Stimulated activated CD8-positive, alpha-beta memory T cell treated with anti-CD3 and anti-CD28 coated beads, Interleukin-7, amount 100 ng/mL, for 24 hours (primary cell): Measurements from ENCODE around the gene PPM1N.

ENCODE experiments used
- DNase-seq: peaks from one replicate; pipeline ENCODE4 v3.0.0-alpha.2; 2020; ENCODE audit warnings: low read depth

Gene PPM1N

DNA sequence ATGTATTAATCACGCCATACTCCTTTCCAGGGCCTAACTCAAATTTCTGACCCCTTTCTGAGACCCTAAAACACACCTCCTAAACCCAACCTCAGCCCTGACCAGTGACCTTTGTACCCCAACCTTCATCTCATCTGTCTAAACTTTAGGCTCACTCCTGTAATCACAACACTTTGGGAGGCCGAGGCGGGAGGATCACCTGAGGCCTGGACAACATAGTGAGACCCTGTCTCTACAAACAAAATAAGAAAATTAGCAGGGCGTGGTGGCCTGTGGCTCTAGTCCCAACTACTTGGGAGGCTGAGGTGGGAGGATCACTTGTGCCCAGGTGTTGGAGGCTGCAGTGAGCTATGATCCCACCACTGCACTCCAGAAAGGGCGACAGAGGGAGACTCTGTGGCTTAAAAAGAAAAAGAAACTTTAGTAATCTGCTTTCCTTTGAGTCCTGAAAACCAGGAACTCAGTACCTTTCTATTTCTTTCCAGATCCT is 6.1 kb upstream of the PPM1N start:
- DNase-seq: no peak

DNA sequence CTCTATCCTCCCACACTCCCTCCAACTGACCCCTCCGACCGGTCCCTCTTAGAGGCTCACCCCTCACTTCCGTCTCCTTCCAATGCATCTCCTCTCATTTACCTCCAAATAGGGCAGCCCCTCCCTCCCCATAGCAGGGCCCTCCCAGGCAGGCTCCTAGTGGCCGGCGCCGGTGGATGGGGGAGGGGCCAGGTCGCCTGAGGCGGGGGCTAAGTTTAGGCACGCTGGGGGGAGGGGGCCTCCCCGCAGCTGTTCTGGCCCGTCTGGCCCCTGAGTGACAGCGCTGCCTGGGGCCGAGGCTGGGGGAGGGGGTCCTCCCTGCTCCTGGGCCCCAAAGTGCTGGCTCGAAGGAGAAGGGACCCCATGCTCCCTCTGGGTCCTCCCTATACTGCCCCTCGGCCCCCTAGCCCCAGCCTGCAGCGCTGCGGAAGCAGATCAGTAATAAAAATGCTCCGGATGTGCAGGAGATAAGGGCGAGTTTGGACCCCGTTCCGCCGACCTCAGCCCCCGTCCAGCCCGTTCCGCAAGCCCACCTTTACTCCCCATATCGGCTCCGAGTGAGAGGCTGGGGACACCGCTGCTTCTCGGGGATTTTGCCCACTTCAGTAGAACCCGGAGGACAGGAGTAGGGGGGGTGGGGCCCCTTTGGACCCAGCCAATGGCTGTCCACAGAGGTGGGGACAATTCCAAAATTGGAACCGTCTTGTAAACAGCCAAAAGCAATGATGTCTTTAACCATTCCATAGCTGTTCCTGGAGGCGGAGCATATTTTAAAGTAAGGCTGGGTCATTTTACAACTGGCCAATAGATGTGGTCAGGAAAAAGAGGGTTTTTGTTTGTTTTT is 5.4 kb upstream of the PPM1N start:
- DNase-seq: no peak

DNA sequence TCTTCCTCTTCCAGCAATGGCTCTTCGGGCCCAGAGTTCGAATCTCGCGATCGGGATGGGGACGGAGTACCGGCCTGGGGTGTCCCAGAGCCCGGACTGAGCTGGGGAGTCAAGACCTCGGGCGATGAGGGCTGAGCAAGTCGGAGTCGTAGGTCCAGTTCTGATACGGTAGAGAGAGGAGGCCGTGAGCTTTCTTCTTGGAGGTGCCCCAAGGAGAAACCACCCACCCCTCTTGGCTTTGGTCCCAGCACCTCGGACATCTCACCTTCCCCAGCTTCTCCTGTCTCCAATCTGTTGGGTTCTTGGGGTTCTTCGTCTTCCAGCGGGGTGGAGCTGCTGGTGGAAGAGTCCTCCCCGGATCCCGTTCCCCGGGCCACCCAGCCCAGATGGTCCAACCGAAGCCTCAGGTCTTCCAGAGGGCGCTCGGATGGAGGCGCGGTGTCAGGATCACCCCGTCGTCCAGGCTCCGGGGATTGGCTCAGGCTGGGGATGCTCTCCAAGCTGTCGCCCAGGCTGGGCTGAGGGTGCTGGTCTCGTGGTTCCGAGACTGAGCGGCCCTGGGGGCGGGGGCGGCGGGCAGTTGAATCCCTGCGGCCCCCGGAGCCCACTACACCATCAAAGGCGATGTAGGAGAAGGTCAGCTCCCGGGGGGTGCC is 3.9 kb upstream of the PPM1N start:
- DNase-seq: no peak

DNA sequence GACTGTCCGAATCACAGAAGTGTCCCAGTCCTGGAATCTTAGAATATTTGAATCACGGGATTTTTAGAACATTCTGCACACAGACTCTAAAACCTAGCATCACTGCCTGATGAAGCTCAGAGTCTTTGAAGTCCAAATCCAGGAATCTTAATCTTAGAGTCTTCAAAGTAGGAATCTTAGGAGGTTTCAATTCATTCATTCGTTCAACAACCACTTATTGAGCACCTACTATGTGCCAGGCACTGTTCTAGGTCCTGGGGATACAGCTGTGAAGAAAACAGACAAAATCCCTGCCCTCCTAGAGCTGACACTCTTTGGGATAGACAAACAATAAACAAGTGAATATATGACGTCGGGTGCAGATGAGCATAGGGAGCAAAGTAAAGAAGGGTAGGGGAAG is 3.1 kb upstream of the PPM1N start:
- DNase-seq: no peak

DNA sequence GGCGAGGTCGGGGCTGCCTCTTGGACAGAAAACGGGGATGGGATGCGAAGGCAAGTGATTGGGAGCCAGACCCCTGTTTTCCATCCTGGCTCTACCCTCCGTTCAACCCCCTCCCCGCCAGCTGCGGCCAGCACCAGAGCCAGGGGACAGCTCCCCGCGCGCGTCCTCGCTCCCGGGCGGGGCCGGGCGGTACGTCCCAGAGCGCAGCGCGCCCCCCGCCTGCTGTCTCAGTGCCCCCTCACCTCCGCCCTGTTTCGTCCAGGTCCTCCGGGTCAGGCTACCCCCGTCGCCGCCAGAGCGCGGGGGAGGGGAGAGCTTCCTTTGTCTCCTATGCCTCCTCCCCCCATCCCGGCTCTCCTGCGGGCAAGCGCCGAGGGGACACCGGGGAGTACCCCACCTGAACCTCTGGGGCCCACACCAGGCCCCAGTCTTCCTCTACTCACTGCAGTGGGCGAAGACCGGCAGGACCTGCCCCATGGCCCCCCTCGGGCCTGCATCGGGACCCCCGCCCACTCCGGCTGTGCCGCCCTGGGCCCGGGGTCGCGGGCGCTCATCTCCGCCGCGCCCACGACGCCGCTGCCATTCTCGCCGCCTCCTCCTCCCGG is 1.8 kb upstream of the PPM1N start:
- DNase-seq: no peak

DNA sequence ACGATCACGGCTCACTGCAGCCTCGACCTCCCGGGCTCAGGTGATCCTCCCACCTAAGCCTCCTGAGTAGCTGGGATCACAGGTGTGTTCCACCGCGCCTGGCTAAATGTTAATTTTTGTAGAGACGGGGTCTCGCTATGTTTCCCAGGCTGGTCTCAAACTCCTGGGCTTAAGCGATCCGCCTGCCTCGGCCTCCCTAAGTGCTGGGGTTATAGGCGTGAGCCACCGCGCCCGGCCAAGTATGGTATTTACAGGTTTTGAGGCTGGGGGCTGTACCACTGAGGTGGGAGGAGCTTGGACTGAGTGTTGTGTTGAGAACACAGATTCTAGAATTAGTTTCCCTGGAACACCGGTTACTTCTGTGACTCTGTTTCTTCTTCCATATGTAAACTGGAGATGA is 452 bp upstream of the PPM1N start:
- DNase-seq: no peak

DNA sequence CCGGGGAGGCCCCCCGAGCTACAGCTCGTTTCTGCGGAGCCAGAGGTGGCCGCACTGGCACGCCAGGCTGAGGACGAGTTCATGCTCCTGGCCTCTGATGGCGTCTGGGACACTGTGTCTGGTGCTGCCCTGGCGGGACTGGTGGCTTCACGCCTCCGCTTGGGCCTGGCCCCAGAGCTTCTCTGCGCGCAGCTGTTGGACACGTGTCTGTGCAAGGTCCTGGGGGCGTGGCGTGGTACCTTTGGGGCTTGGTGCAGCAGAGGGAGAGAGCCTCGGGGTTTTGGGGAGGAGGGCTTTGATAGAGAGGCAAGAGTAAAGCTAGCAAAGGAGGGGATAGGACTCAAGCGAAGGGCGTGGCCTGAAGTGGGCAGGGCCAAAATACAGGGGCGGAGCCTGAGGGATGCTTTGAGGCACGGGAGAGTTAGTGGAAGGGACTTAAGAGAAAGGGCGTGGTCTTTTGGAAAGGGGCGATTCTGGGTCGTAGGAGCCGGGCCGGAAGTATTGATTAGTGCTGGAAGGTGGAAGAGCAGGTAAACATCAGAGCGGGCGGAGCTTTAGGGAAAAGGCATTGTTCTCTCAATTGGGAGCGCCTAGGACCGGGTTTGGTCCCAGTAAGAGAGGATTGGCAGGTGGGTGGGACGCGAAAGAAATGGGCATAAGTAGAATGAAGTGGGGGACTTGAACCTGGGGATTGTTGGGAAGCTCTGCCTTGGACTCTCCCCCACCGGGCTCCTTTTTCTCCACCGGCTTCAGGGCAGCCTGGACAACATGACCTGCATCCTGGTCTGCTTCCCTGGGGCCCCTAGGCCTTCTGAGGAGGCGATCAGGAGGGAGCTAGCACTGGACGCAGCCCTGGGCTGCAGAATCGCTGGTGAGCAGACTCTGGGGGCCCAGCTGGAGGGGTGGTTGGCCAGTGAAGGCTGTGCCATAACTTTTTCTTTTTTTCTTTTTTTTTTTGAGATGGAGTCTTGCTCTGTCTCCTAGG is 1.2 kb downstream of the PPM1N start:
- DNase-seq: peak; percentile 55

DNA sequence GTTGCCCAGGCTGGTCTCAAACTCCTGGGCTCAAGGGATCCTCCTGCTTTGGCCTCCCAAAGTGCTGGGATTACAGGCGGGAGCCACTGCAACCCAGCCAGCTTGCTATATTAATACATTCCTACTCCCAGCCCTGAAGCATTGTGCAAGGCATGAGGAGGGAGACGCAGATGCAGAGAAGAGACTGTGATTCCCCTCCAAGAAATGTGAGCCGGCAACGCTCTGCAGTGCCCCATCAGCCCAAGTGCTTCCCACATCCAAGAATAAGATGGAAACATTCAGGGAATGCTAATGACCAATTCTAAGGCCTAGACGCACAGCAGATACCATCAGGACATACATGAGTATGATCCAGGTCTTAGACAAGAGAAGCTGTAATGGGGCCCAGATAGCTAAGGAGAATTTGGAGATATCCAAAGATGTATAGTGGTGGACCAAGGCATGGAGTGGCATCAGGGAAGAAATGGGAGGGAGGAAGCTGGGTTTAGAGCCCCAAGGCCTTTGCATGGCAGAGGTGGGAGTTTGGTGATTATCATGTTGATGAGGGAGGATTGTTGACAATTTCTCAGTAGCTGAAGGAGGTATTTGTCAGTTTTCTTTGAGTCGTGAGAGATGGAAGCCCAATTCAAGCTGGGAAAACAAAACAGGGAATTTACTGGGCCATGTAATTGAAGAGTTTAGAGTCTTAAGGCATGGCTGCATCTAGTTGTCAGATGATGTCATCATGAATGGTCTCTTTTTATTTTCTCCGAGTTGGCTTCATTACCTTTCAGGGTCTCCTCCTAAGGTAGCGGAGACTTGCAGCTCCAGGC is 2.9 kb downstream of the PPM1N start:
- DNase-seq: no peak

DNA sequence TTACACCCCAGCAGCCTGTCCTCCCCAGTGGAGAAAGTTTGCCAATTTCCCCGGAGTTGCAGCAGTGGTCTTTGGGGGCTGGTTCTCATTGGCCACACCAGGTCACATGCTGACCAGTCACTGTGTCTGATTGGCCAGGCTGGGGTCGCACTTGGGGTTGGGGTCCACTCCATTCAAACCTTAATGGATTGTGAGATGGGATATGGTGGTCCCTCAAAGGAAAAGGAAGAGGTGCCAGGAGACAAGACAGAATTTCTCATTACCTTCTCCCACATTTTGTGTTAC is 3.4 kb downstream of the PPM1N start:
- no peak for DNase-seq

DNA sequence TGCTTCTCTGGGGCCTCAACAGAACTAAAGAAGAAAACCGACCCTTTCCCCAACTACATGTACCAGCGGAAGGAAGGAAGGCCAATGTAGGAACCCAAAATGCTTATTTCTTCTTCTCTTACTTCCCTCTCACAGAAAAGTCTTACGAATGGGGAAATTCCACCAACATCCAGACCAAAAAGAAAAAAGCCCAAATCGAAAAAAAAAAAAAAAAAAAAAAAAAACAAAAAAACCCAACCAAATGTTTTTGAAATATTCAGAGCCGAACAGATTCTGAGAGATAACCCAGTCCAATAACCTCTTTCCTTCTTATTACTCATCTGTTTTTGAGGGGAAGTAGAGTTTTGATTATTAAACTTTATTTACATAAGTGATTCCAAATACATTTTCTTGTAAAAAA is 3.9 kb downstream of the PPM1N start:
- DNase-seq: no peak

DNA sequence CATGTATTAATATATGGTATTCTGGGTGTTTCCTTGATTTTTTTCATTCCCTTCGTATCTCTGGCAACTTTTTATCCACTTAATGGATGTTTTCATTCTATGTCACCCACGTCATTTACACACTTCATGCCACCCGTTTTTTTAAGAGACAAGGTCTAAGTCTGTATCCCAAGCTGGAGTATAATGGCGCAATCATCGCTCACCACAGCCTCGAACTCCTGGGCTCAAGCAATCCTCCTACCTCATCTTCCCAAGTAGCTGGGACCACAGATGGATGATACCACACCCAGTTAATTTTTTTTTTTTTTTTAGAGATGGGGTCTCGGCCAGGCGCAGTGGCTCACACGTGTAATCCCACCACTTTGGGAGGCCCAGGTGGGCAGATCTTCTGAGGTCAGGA is 5.7 kb downstream of the PPM1N start:
- no peak for DNase-seq

DNA sequence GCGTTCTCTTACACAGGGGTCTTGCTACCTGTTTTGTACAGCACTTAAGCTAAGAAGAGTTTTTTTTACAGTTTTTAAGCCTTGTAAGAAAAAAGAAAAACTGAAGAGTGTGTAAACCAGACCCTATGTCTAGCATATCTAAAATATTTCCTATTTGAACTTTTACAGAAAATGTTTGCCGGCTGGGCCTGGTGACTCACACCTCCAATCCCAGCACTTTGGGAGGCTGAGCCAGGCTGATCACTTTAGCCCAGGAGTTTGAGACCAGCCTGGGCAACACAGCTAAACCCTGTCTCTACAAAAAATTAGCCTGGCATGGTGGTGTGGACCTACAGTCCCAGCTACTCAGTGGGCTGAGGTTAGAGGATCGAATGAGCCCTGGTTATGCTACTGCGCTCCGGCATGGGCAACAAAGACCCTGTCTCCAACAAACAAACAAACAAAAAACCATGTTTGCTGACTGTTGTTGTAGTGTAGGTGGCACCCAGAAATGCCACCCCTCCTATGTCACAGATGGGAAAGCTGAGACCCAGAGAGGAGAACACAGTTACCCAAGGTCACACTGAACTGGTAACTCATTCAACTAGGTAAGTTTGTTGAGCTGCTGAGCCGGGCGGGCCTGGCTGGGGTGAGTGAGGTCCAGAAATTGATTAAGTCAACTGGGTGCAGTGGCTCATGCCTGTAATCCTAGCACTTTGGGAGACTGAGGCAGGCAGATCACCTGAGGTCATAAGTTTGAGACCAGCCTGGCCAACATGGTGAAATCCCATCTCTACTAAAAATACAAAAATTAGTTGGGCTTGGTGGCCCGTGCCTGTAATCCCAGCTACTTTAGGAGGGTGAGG is 7.1 kb downstream of the PPM1N start:
- DNase-seq: no peak

DNA sequence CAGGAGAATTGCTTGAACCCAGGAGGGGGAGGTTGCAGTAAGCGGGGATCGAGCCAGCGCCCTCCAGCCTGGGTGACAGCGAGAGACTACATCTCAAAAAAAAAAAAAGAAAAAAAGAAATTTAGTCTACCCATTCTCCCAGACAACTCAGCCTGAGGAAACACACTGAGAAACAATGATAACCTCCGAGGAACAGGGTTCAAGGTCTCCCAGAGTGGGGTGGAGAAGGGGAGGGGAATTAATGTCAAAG is 7.7 kb downstream of the PPM1N start:
- DNase-seq: no peak

DNA sequence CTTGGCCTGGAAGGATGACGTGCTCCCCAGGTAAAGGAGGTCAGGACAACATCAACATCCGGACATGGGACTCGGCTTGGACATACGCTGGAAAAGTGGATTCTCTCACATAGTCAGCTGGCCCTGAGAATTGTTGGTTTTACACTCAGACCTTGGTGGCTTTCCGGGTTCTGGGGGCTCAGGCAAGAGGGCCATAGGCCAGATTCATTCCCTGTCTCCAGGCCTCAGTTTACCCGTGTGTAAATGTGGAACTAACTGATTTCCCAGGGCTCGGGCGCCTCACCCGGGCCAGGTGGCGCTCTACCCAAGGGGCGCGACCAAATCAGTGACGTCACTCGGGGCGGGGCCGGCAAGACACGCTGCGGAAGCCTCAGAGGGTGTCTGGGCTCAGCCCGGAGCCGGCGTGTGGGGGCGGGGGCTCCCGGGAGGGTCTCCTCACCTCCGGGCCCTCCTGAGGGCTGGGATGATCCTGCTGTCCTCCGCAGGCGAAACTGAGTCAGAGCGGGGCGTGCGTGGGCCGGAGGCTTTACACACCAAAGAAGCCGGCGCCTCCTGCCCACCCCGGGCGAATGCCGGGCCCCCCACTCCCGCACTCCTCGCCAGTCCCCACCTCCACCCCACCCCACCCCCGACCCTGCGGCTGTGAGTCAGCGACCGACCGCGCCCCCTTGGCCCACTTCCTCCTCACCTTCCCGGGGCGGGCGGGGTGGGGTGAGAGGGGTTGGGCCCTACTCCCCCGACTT is 8.2 kb downstream of the PPM1N start:
- peak; percentile 99 for DNase-seq

DNA sequence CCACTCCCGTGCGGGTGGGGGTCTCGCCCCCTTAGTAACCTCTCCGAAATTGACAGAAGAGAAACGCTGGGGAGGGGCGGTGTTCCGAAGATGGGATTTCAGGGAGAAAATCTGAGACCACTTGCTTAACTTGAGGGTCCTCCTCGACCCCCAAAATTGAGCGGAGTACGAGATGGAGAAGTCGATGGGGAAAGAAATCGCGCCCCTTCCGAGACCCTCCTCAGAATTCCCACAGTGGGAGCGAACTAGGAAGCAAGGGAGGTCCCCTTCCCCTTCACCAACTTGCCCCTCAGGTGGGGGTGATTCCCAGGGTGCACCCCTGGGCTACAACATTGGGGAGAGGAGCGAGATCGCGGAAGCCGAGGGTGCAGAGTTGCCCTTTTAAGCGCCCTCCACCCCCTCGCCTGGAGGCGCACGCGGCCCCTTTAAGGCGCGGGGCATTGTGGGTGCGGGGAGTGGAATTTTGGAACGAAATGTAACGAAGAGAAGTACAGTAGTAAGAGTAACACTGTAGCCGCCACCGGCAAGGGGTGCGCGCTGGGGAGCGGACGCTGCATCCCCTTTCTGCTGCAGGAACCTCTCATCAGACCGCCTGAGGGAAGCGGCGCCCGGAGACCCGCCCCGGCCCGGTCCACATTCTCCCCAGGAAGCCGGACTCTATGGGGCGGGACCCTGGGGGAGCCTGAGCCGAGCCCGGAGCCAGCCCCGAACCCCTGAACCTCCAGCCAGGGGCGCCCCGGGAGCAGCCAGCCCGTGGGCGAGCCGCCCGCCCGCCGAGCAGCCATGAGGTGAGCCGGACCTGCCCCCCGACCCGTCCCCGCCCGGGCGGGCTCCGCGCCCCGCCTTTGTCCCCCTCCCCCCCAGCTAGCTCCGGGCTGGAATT is 9.0 kb downstream of the PPM1N start, which contains the start of gene VASP:
Gene VASP (plus strand): TSS at position 491 of the 883 bp plus-strand sequence. CDS start 293 bp downstream, at position 784.
- peak; percentile 80 for DNase-seq

DNA sequence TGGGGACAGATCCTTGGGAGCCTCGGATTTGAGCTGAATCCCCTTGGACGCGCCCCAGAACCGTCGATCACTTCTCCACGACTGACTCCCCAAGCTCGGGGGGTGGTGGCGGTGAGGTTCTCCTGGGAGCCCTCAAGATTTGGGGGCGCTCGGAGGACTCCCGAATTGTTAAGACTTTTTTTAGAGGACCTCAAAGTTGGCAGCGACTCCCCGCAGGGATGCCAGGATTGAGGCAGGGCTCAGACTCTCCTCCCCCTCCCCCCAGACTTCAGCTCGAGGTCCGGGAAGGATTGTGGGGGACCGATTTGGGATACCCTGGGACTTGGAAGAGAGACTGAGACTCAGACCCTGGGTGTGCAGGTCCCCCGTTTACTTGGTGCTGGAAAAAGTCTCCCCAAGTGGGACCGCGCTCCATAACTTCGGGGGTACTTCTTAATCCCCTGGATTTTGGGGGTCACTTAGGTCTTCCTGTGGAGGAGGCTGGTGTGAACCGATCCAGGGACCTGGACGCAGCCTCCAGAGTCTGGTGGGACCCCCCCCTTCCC is 9.7 kb downstream of the PPM1N start:
- no peak for DNase-seq

DNA sequence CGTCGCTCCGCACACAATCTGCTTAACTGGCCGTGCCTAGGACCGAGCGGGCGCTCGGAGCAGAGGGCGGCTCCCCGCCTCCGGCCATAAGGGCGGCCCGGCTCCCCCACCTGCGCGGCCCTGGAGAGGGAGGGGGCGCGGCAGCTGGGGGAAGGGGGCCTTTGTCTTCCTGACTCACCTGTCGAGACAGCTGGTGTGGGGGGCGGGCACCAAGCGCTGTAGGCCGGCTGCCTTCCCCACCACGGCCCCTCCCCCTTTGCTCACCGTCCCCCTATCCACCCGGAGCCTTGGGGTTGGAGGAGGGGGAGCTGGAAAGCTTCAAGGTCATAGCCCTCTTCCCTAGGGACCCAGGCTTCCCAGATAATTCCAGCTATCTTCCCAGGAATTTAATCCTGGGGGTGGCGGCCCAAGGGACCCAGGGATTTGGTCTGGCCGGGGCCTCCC is 10.2 kb downstream of the PPM1N start:
- DNase-seq: no peak
